ENCODE measurements around the gene CACNA2D1. TPM values are rescaled to one million over a fixed set of nuclear protein-coding genes. Genes with fewer than 3 reads are reported as not detected.

The CACNA2D1 gene
- total and polyA plus RNA-seq, 4 donors: 1.1 to 33.4 (median 6.5) TPM

DNA sequence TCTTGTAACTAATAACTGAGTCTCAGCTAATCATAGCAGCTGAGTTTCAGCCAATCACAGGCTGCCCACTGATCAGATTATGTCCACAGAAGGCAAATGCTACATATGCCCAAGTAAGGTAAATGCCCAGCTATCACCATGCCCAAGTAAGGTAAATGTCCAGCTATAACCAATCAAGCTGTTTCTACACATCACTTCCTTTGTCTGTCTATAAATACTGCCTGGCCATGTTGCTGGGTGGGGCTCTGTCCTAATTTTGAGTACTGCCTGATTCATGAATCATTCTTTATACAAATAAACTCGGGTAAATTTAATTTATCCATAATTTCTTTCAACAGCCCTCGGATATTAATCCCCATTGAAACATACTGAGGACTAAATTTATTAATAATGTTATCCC, 312.4 kb downstream of the CACNA2D1 start:
- WGBS, 2 donors: 73 to 82% methylated on average over 2 of the region's 2 CpGs
- TF ChIP-seq, protein P1, sequence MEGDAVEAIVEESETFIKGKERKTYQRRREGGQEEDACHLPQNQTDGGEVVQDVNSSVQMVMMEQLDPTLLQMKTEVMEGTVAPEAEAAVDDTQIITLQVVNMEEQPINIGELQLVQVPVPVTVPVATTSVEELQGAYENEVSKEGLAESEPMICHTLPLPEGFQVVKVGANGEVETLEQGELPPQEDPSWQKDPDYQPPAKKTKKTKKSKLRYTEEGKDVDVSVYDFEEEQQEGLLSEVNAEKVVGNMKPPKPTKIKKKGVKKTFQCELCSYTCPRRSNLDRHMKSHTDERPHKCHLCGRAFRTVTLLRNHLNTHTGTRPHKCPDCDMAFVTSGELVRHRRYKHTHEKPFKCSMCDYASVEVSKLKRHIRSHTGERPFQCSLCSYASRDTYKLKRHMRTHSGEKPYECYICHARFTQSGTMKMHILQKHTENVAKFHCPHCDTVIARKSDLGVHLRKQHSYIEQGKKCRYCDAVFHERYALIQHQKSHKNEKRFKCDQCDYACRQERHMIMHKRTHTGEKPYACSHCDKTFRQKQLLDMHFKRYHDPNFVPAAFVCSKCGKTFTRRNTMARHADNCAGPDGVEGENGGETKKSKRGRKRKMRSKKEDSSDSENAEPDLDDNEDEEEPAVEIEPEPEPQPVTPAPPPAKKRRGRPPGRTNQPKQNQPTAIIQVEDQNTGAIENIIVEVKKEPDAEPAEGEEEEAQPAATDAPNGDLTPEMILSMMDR (IDR thresholded peaks at IDR 0.05; ENCODE audit: control extremely low read depth, extremely low read depth): no peak

DNA sequence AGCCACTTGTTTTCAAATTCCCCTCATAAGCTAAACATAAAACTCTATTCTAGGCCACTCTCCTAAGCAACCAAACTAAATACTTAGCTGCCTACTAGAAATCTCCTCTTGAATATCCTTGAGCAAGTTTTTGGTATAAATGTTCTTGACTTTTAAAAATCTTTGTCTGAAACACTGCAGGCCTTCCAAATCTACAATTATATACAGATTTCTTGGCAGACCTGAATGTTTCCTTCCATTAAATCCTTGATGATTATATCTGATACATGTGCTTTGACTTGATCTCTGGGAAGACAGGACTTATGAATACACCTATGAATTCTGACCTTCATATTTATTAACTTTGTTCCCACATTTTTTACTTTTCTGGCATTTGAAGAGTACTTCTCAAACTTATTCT, 314.5 kb downstream of the CACNA2D1 start:
- Histone ChIP-seq H3K27me3 (ENCODE audit: control insufficient read depth in 3 of 3, insufficient read depth in 3 of 3, low read length in 2 of 3) (no peaks in the 10 kb centered on the region), H3K4me1 (ENCODE audit: control insufficient read depth in 5 of 5, insufficient read depth in 5 of 5, low read length in 5 of 5) (no peaks in the 10 kb centered on the region), H3K4me3 (no peak overlapping the region), H3K9ac (ENCODE audit: insufficient read depth in 1 of 2, low read length in 2 of 2) (no peak overlapping the region), H3K9me3 (ENCODE audit: control insufficient read depth in 4 of 4, insufficient read depth in 3 of 4, low read length in 3 of 4) (peaks cover 0 to 4% (median 1%) of the 10 kb centered on the region in 4 donors), H3K27ac (ENCODE audit: low read depth in 1 of 2, low read length in 1 of 2) (no peak overlapping the region), H3K36me3 (ENCODE audit: control insufficient read depth in 4 of 4, insufficient read depth in 4 of 4, low read length in 4 of 4) (no peaks in the 10 kb centered on the region)
- DNase-seq (no peak), ATAC-seq (ENCODE audit: insufficient read depth, low FRiP score) (no peak)
- TF ChIP-seq, protein P1 (IDR thresholded peaks at IDR 0.05; ENCODE audit: control extremely low read depth, extremely low read depth): no peak

More for the DNA sequence above, 312.4 kb downstream of the CACNA2D1 start:
- Histone ChIP-seq H3K9me3 (ENCODE audit: control insufficient read depth in 4 of 4, insufficient read depth in 3 of 4, low read length in 3 of 4) (no peaks in the 10 kb centered on the region), H3K4me1 (ENCODE audit: control insufficient read depth in 5 of 5, insufficient read depth in 5 of 5, low read length in 5 of 5) (no peaks in the 10 kb centered on the region), H3K9ac (ENCODE audit: insufficient read depth in 1 of 2, low read length in 2 of 2) (no peak overlapping the region), H3K27me3 (ENCODE audit: control insufficient read depth in 3 of 3, insufficient read depth in 3 of 3, low read length in 2 of 3) (no peaks in the 10 kb centered on the region), H3K27ac (ENCODE audit: low read depth in 1 of 2, low read length in 1 of 2) (no peak overlapping the region), H3K4me3 (no peak overlapping the region), H3K36me3 (ENCODE audit: control insufficient read depth in 4 of 4, insufficient read depth in 4 of 4, low read length in 4 of 4) (peaks cover 0 to 2% (median 0%) of the 10 kb centered on the region in 4 donors)
- DNase-seq (no peak), ATAC-seq (ENCODE audit: insufficient read depth, low FRiP score) (no peak)

DNA sequence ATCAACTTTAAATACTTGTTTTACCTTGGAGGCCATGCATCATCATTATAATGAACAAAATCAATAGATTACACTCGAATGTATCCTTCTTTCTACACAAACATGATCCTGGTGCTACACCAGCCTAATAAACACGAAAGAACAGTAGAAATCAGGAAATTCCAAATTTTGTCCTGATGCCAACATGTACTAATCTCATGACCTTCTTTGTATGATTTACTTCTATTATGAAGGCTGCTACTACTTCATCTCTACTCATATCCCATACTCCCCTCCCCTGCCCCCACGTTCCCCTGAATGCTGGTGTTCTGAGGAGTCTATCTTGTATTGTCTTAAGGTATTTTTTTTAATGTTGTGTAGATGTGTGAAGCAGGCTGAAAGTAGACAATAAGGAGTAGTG, 315.0 kb downstream of the CACNA2D1 start:
- ATAC-seq (ENCODE audit: insufficient read depth, low FRiP score): no peak
- TF ChIP-seq, protein P1 (IDR thresholded peaks at IDR 0.05; ENCODE audit: control extremely low read depth, extremely low read depth): no peak
- H3K9me3 ChIP-seq (ENCODE audit: control insufficient read depth in 4 of 4, insufficient read depth in 3 of 4, low read length in 3 of 4): peaks cover 0 to 4% (median 1%) of the 10 kb centered on the region in 4 donors
- no peaks in the 10 kb centered on the region for H3K27me3 ChIP-seq (ENCODE audit: control insufficient read depth in 3 of 3, insufficient read depth in 3 of 3, low read length in 2 of 3)
- DNase-seq: no peak
- 70 to 74% methylated on average over 3 of the region's 3 CpGs for WGBS, 2 donors
- H3K36me3 ChIP-seq (ENCODE audit: control insufficient read depth in 4 of 4, insufficient read depth in 4 of 4, low read length in 4 of 4): no peaks in the 10 kb centered on the region
- no peaks in the 10 kb centered on the region for H3K4me1 ChIP-seq (ENCODE audit: control insufficient read depth in 5 of 5, insufficient read depth in 5 of 5, low read length in 5 of 5)
- no peak overlapping the region for H3K4me3 ChIP-seq
- H3K9ac ChIP-seq (ENCODE audit: insufficient read depth in 1 of 2, low read length in 2 of 2): no peak overlapping the region
- no peak overlapping the region for H3K27ac ChIP-seq (ENCODE audit: low read depth in 1 of 2, low read length in 1 of 2)

DNA sequence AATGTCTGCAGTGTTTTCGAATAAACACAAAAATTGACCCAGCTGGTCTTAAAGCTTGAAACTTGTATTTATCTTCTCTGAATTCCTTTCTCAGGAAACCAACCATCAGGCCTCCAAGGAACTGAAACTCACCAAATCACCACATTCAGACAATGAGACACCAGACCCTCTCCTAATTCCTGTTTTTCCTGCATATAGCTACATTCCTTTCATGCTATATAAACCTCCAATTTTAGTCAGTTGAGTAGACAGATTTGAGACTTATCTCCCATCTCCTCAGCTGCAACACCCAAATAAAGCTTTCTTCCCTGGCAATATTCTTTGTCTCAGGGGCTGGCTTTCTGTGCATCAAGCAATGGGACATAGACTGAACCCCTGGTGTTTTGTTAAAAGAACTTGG, 317.0 kb downstream of the CACNA2D1 start:
- H3K9ac ChIP-seq (ENCODE audit: insufficient read depth in 1 of 2, low read length in 2 of 2): no peak overlapping the region
- no peaks in the 10 kb centered on the region for H3K36me3 ChIP-seq (ENCODE audit: control insufficient read depth in 4 of 4, insufficient read depth in 4 of 4, low read length in 4 of 4)
- peaks cover 0 to 4% (median 2%) of the 10 kb centered on the region in 4 donors for H3K9me3 ChIP-seq (ENCODE audit: control insufficient read depth in 4 of 4, insufficient read depth in 3 of 4, low read length in 3 of 4)
- ATAC-seq (ENCODE audit: insufficient read depth, low FRiP score) (no peak), DNase-seq (no peak)
- H3K4me3 ChIP-seq: no peak overlapping the region
- H3K27me3 ChIP-seq (ENCODE audit: control insufficient read depth in 3 of 3, insufficient read depth in 3 of 3, low read length in 2 of 3): no peaks in the 10 kb centered on the region
- TF ChIP-seq, protein P1 (IDR thresholded peaks at IDR 0.05; ENCODE audit: control extremely low read depth, extremely low read depth): no peak
- WGBS, 2 donors: 81 to 90% methylated on average over 1 of the region's 1 CpG
- H3K4me1 ChIP-seq (ENCODE audit: control insufficient read depth in 5 of 5, insufficient read depth in 5 of 5, low read length in 5 of 5): no peaks in the 10 kb centered on the region
- H3K27ac ChIP-seq (ENCODE audit: low read depth in 1 of 2, low read length in 1 of 2): no peak overlapping the region

Data from lung (tissue), 12 donors.